ENCODE measurements around the gene TMEM151A.

Gene TMEM151A

DNA sequence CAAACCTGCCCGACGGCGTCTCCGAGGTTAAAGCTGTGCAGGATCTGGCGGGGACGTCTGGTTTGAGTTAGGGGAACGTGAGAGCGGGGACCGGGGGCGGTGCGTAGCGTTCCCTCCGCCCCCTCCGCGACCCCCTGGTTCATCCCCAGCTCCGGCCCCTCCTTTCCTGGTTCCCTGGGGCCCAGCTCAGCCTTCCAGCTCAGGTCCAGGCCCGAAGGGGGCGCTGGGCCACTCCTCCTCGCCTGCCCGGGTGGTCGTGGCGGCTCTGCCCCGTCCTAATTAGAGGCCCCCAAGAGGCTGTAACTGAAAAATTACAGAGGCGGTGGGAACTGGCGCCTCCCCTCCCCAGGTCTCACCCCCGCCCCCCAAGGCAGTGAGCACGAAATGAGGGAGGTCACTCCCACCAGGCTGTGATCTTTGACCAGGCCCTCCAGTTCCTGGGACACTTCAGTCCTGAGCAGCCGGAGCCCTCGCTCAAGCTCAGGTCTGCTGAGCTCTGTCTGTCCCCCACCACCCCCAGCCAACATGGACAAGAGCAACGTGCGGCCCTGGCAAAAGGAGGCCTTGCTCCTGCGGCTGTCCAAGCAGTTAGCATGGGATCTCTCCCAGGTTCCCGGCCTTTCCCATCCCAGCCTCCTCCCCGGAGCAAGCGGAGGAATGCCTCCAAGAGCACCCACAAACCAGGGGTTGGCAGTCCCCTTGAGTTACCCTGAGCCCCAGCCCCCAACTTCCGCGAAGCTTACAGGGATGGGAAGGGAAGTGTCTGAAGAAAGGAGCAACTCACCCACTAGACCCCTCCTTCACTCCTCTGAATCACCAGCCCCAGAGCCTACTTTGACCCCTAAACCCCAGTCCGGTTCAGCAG lies 21.9 kb downstream of the TMEM151A start:
- Histone ChIP-seq H3K18ac (ENCODE audit: low read length) (peak overlapping the region; percentile 97), H3K14ac (ENCODE audit: low read length) (no peak overlapping the region), H3K79me1 (ENCODE audit: low read depth, low read length) (no peaks in the 10 kb centered on the region), H2BK120ac (ENCODE audit: low read depth, low read length) (peak overlapping the region; percentile 93), H4K91ac (ENCODE audit: low read depth, low read length, poor library complexity) (no peak overlapping the region), H2BK15ac (ENCODE audit: low read length) (peak overlapping the region; percentile 96), H2BK12ac (ENCODE audit: low read length) (peak overlapping the region; percentile 86), H3K27me3 (ENCODE audit: control insufficient read depth in 3 of 3, insufficient read depth in 3 of 3, low read depth in 1 of 3, low read length in 3 of 3) (peaks cover 0 to 2% (median 0%) of the 10 kb centered on the region in 3 experiments), H3K4ac (ENCODE audit: low read length) (peak overlapping the region; percentile 86), H4K8ac (ENCODE audit: low read depth, low read length) (peak overlapping the region; percentile 70), H3K9me3 (replicated peaks in 1 of 2; ENCODE audit: control insufficient read depth in 2 of 2, insufficient read depth in 1 of 2, low read depth in 1 of 2, low read length in 2 of 2) (no peaks in the 10 kb centered on the region), H3K4me1 (ENCODE audit: control insufficient read depth in 2 of 2, insufficient read depth in 1 of 2, low read depth in 1 of 2, low read length in 2 of 2) (peaks cover 22 to 28% of the 10 kb centered on the region in 2 donors), H2BK5ac (ENCODE audit: low read length) (no peak overlapping the region), H2AFZ (ENCODE audit: low read length) (peak overlapping the region; percentile 81), H3K23ac (ENCODE audit: low read depth, low read length, poor library complexity) (peak overlapping the region; percentile 45), H3K36me3 (replicated peaks in 1 of 2; ENCODE audit: control insufficient read depth in 2 of 2, insufficient read depth in 2 of 2, low read length in 2 of 2) (no peaks in the 10 kb centered on the region), H3K27ac (replicated peaks; ENCODE audit: low read length) (peak overlapping the region; percentile 93), H3K4me2 (ENCODE audit: insufficient read depth, low read length, poor library complexity, severe bottlenecking) (peak overlapping the region; percentile 43), H2AK5ac (ENCODE audit: low read depth, low read length) (peak overlapping the region; percentile 94), H3K4me3 (ENCODE audit: low read length in 2 of 2) (peak overlapping the region; percentile 38 to 55), H3K9ac (ENCODE audit: low read depth, low read length, poor library complexity) (peak overlapping the region; percentile 79)
- DNase-seq (ENCODE audit: low spot score), result peak; percentile 51
- WGBS, 2 donors (ENCODE audit: extremely low coverage in 2 of 2, insufficient read length in 2 of 2, insufficient replicate concordance in 1 of 2), result no CpG with 5 or more reads among the region's 38 CpGs

DNA sequence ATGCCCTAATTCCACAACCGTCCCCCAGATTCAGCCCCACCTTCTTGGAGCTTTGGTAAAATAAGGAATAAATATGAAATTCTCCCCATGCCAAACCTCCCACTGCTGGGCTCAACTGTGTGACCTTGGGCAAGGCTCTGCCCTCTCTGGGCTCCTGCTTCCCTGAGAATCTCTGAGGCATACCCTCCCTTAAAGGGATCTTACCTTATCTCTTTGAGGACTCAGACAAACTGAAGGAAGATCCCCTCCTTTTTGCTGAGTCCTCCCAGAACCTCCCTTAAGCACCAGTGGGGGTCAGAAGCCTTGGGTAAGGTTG lies 22.4 kb downstream of the TMEM151A start:
- Histone ChIP-seq H3K18ac (ENCODE audit: low read length) (peak overlapping the region; percentile 97), H2BK120ac (ENCODE audit: low read depth, low read length) (peak overlapping the region; percentile 93), H3K27ac (replicated peaks; ENCODE audit: low read length) (no peak overlapping the region), H3K23ac (ENCODE audit: low read depth, low read length, poor library complexity) (no peak overlapping the region), H3K9ac (ENCODE audit: low read depth, low read length, poor library complexity) (no peak overlapping the region), H2BK15ac (ENCODE audit: low read length) (peak overlapping the region; percentile 96), H2AFZ (ENCODE audit: low read length) (no peak overlapping the region), H3K9me3 (replicated peaks in 1 of 2; ENCODE audit: control insufficient read depth in 2 of 2, insufficient read depth in 1 of 2, low read depth in 1 of 2, low read length in 2 of 2) (no peaks in the 10 kb centered on the region), H3K36me3 (replicated peaks in 1 of 2; ENCODE audit: control insufficient read depth in 2 of 2, insufficient read depth in 2 of 2, low read length in 2 of 2) (no peaks in the 10 kb centered on the region), H2AK5ac (ENCODE audit: low read depth, low read length) (peak overlapping the region; percentile 98), H2BK5ac (ENCODE audit: low read length) (peak overlapping the region; percentile 59), H4K91ac (ENCODE audit: low read depth, low read length, poor library complexity) (no peak overlapping the region), H3K4me2 (ENCODE audit: insufficient read depth, low read length, poor library complexity, severe bottlenecking) (no peak overlapping the region), H3K14ac (ENCODE audit: low read length) (no peak overlapping the region), H2BK12ac (ENCODE audit: low read length) (no peak overlapping the region), H3K79me1 (ENCODE audit: low read depth, low read length) (no peaks in the 10 kb centered on the region), H3K4ac (ENCODE audit: low read length) (no peak overlapping the region), H4K8ac (ENCODE audit: low read depth, low read length) (no peak overlapping the region), H3K27me3 (ENCODE audit: control insufficient read depth in 3 of 3, insufficient read depth in 3 of 3, low read depth in 1 of 3, low read length in 3 of 3) (peaks cover 0 to 2% (median 0%) of the 10 kb centered on the region in 3 experiments), H3K4me1 (ENCODE audit: control insufficient read depth in 2 of 2, insufficient read depth in 1 of 2, low read depth in 1 of 2, low read length in 2 of 2) (peaks cover 22 to 30% of the 10 kb centered on the region in 2 donors), H3K4me3 (ENCODE audit: low read length in 2 of 2) (no peak overlapping the region)
- WGBS, 2 donors (ENCODE audit: extremely low coverage in 2 of 2, insufficient read length in 2 of 2, insufficient replicate concordance in 1 of 2), result no CpG with 5 or more reads among the region's 1 CpG
- no peak for DNase-seq (ENCODE audit: low spot score)

DNA sequence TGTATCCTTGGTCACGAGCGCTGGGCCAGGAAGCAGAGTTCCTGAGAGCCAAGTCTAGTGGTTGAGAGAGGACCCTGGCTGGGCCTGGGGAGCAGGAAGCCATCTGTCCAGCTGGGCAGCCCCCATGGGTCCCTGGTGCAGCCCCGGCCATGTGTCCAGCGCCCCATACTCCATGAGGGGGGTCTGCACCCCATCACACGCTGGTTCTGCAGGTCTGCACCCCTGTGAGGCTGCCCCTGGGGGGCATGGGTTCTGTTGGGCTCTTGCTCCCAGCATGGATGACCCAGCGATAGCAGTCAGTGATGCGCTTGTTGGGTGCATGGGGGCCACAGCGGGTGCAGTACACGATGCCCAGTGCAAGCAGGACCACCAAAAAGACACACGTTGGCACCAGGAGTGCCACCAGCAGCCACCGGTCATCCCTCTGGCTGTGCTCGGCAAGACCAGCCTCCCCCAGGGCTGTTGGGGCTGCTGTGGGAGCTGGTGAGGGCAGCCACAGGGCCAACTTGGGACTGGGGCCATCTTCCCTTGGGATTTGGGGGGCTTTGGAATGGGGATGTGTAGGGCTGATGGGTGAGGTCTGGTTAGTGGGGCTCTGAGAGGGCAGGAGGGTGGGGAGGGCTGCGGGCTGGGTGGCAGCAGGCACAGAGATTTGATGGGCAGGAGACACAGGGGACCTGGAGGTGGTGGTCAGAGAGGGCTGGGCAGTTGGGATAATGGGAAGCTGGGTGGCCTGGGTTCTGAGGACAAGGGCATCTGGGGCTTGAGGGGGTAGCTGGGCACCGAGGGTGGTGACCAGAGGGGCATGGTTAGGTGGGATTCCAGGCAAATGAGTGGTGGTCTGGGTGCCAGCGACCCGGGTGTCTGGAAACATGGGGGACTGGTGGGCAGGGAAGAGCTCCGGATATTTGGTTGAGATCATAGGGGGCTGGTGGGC lies 23.1 kb downstream of the TMEM151A start:
- no peak for DNase-seq (ENCODE audit: low spot score)
- H3K27me3 ChIP-seq (ENCODE audit: control insufficient read depth in 3 of 3, insufficient read depth in 3 of 3, low read depth in 1 of 3, low read length in 3 of 3), result peaks cover 0 to 2% (median 0%) of the 10 kb centered on the region in 3 experiments
- peak overlapping the region; percentile 88 for H2BK15ac ChIP-seq (ENCODE audit: low read length)
- peak overlapping the region; percentile 80 for H4K91ac ChIP-seq (ENCODE audit: low read depth, low read length, poor library complexity)
- peak overlapping the region; percentile 89 for H2BK12ac ChIP-seq (ENCODE audit: low read length)
- peak overlapping the region; percentile 38 for H3K18ac ChIP-seq (ENCODE audit: low read length)
- peak overlapping the region; percentile 59 for H2BK5ac ChIP-seq (ENCODE audit: low read length)
- peak overlapping the region; percentile 45 for H3K9ac ChIP-seq (ENCODE audit: low read depth, low read length, poor library complexity)
- peak overlapping the region; percentile 68 for H2BK120ac ChIP-seq (ENCODE audit: low read depth, low read length)
- no peak overlapping the region for H3K4me2 ChIP-seq (ENCODE audit: insufficient read depth, low read length, poor library complexity, severe bottlenecking)
- H3K27ac ChIP-seq (replicated peaks; ENCODE audit: low read length), result no peak overlapping the region
- H3K4ac ChIP-seq (ENCODE audit: low read length), result peak overlapping the region; percentile 60
- WGBS, 2 donors (ENCODE audit: extremely low coverage in 2 of 2, insufficient read length in 2 of 2, insufficient replicate concordance in 1 of 2), result no CpG with 5 or more reads among the region's 17 CpGs
- H3K23ac ChIP-seq (ENCODE audit: low read depth, low read length, poor library complexity), result no peak overlapping the region
- H3K36me3 ChIP-seq (replicated peaks in 1 of 2; ENCODE audit: control insufficient read depth in 2 of 2, insufficient read depth in 2 of 2, low read length in 2 of 2), result no peaks in the 10 kb centered on the region
- H2AK5ac ChIP-seq (ENCODE audit: low read depth, low read length), result peak overlapping the region; percentile 98
- H3K4me1 ChIP-seq (ENCODE audit: control insufficient read depth in 2 of 2, insufficient read depth in 1 of 2, low read depth in 1 of 2, low read length in 2 of 2), result peaks cover 22 to 30% of the 10 kb centered on the region in 2 donors
- no peak overlapping the region for H2AFZ ChIP-seq (ENCODE audit: low read length)
- H4K8ac ChIP-seq (ENCODE audit: low read depth, low read length), result no peak overlapping the region
- H3K79me1 ChIP-seq (ENCODE audit: low read depth, low read length), result no peaks in the 10 kb centered on the region
- no peak overlapping the region for H3K14ac ChIP-seq (ENCODE audit: low read length)
- H3K9me3 ChIP-seq (replicated peaks in 1 of 2; ENCODE audit: control insufficient read depth in 2 of 2, insufficient read depth in 1 of 2, low read depth in 1 of 2, low read length in 2 of 2), result no peaks in the 10 kb centered on the region
- H3K4me3 ChIP-seq (ENCODE audit: low read length in 2 of 2), result no peak overlapping the region
